NCI-H526 treated with DMSO at 0.1 percent for 48 hours (cell line): Measurements from ENCODE around the gene BTBD9.
A peak's percentile ranks its signal among the peaks of the same experiment; 100 is the strongest.
"Not testable (repeated sequence)": the region's sequence is repeated elsewhere in the genome, so short reads cannot be mapped to it uniquely, and the experiment has no call there.

Experiments
- DNase-seq: peaks from one replicate; lab custom pipeline; 2025; lab: John Stamatoyannopoulos, UW

BTBD9 gene

GRCh38 chr6:38648629-38649028 lies 8.9 kb upstream of the BTBD9 start:
- no peak for DNase-seq

GRCh38 chr6:38646166-38646878 lies 6.6 kb upstream of the BTBD9 start:
- peak; percentile 96 for DNase-seq

- no peak for DNase-seq
Observed at GRCh38 chr6:38644951-38645350, 5.2 kb upstream of the BTBD9 start.

- no peak for DNase-seq
Observed at GRCh38 chr6:38640216-38640909, 634 bp upstream of the BTBD9 start.

- DNase-seq = peak; percentile 23
Observed at GRCh38 chr6:38638941-38639497, 710 bp downstream of the BTBD9 start.

- no peak for DNase-seq
Observed at GRCh38 chr6:38637756-38638155, 2.0 kb downstream of the BTBD9 start.

- no peak for DNase-seq
Observed at GRCh38 chr6:38636027-38636426, 3.7 kb downstream of the BTBD9 start.

- DNase-seq = no peak
Observed at GRCh38 chr6:38634518-38634917, 5.2 kb downstream of the BTBD9 start.

- no peak for DNase-seq
Observed at GRCh38 chr6:38632490-38632889, 7.2 kb downstream of the BTBD9 start.

GRCh38 chr6:38631186-38631783 lies 8.4 kb downstream of the BTBD9 start:
- no peak for DNase-seq

- DNase-seq = no peak
Observed at GRCh38 chr6:38625217-38625616, 14.5 kb downstream of the BTBD9 start.

- DNase-seq = not testable (repeated sequence)
Observed at GRCh38 chr6:38619342-38619741, 20.4 kb downstream of the BTBD9 start.

- DNase-seq = not testable (repeated sequence)
Observed at GRCh38 chr6:38618301-38618700, 21.4 kb downstream of the BTBD9 start.

- DNase-seq = no peak
Observed at GRCh38 chr6:38617856-38618255, 21.9 kb downstream of the BTBD9 start.

GRCh38 chr6:38612143-38612965 lies 27.4 kb downstream of the BTBD9 start:
- DNase-seq = no peak

GRCh38 chr6:38610050-38610625 lies 29.6 kb downstream of the BTBD9 start:
- DNase-seq = no peak

- no peak for DNase-seq
Observed at GRCh38 chr6:38604700-38605099, 35.0 kb downstream of the BTBD9 start.

GRCh38 chr6:38603966-38604365 lies 35.8 kb downstream of the BTBD9 start:
- no peak for DNase-seq

GRCh38 chr6:38603496-38603895 lies 36.2 kb downstream of the BTBD9 start:
- no peak for DNase-seq

- DNase-seq = no peak
Observed at GRCh38 chr6:38599966-38600550, 39.7 kb downstream of the BTBD9 start.

GRCh38 chr6:38599261-38599660 lies 40.5 kb downstream of the BTBD9 start:
- DNase-seq = no peak
